ENCODE data around the gene FGFR2. TPM values are rescaled to one million over a fixed set of nuclear protein-coding genes. Genes with fewer than 3 reads are reported as not detected.
"Not testable (repeated sequence)": the region's sequence is repeated elsewhere in the genome, so short reads cannot be mapped to it uniquely, and the experiment has no call there.

Gene FGFR2
- polyA plus RNA-seq, 4 donors: 86.5 to 107 (median 104) TPM

GRCh38 chr10:121526801-121527221 is 71.4 kb downstream of the FGFR2 start:
- no peak for DNase-seq (ENCODE audit: low read depth in 4 of 4, low spot score in 3 of 4)

DNA sequence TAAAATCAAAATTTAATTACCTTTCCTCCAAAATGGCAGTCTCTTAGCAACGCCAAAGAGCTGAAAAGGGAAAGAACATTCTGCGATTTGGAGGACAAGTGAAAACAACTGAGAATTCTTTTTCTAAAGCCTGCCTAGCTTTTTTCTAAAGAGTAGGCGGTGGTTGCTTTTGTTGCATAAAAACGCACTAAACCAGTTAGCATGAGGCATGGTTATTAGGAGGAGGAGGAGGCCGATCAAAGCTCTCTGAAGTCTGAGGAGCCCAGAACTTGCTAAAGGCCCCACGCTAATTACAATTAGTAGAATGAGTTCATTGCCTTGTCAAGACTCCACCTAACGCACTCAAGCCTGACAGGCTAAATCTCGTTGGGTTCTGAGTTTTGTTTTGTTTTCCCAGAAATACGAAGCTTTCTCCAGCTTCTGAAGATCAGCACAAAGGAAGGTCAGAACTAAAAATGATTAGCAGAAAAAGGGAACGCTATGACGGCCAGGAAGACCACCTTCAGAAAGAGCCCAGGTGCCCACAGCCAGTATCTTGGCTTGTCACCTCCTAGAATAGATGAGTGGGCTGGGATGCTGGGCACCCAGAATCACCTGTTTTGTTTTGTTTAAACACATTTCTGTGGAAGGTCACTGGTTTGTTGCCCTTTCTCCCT is 72.0 kb downstream of the FGFR2 start:
- DNase-seq (ENCODE audit: low read depth in 4 of 4, low spot score in 3 of 4): no peak

DNA sequence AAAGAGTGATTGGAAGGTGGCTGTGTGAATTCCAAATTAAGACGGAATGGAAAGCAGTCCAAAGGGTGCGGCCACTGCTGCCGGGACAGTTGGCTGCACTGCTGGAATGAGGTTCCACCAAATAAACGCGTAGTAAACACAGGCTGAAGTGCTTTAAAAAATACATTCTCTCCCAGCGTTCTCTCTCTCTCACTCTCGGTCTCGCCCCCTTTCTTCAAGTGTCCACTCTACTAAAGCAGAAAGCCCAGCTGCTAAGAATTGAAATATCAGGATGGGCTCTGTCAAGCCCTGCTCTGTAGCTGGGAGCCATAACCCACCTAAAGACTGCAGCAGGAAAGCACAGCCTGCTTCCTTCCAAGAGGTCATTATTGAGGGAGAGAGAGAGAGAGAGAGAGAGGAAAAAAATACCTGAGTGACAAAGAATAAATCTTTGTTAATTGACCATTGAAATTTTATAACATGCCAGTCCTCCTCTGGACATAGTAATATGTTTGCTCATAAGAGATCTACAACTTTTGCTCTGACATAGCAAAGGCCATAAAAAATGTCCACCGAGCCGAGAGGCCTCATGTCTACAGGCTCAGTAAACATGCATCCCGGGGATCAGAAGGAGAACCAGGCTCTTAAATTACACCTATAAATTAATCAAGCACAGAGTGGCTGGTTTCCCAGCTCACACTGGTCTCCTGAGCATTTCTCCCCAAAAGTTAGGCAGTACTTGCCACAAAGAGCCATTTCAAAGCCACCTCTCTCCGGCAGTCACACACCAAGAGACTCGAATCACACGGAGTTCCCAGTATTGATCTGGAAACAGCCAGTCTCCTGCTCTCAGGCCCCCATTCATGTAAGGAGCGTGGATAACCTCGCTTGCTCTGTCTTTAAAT is 72.8 kb downstream of the FGFR2 start:
- DNase-seq (ENCODE audit: low read depth in 4 of 4, low spot score in 3 of 4): peak in 1 of 4 donors; percentile 64

DNA sequence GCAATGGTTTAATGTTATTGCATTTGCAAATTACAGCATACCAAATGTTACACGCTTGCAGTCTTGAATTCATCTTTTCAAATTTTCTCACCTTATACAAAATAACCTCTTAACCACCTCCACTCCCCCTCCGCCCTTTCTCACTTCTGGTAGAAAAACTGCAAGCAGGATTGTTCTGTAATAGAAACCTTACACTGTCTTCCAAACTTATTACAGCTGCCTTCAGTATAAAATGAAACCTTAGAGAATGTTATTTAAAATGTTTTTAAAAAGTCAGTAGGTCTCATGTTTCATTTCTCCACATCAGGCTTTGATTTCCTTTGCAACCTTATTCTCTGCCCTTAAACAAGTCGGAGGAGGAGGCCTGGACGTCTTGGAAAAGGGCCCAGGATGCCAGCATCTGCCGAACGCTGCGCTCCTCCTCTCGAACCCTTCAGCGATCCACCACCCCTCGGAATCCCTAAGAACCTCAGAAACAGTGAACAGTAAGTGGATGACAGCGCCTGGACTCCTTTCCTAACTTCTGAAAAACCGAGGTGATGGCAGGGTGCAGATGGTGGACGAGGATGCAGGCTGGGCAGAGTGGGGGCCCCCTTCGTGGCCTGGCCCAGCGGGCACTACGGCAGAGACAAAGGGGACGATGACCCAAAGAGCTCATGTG is 74.0 kb downstream of the FGFR2 start:
- DNase-seq (ENCODE audit: low read depth in 4 of 4, low spot score in 3 of 4): no peak

GRCh38 chr10:121522831-121523230 is 75.4 kb downstream of the FGFR2 start:
- DNase-seq (ENCODE audit: low read depth in 4 of 4, low spot score in 3 of 4): no peak

DNA sequence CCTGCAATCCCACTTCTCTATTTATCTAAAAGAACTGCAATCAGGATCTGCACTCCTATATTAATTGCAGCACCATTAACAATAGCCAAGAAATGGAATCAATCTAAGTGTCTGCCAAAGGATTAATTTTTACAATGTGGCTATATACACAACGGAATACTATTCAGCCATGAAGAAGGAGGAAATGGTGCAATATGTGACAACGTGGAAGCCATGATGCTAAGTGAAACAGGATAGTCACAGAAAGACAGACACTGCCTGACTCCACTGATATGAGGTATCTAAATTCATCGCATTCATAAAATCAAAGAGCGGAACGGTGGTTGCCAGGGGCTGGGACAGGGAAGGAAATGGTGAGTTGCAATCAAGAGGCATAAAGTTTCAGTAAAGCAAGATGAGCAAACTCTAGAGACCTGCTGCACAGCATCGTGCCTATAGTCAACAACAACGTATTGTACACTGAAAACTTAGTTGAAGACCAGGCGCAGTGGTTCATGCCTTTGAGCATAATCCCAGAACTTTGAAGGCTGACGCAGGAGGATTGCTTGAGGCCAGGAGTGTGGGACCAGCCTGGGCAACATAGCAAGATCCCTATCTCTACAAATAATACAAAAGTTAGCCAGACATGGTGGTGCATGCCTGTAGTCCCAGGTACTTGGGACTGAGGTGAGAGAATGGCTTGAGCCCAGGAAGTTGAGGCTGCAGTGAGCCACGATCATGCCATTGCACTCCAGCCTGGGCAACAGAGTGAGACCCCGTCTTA is 76.3 kb downstream of the FGFR2 start:
- no peak for DNase-seq (ENCODE audit: low read depth in 4 of 4, low spot score in 3 of 4)

DNA sequence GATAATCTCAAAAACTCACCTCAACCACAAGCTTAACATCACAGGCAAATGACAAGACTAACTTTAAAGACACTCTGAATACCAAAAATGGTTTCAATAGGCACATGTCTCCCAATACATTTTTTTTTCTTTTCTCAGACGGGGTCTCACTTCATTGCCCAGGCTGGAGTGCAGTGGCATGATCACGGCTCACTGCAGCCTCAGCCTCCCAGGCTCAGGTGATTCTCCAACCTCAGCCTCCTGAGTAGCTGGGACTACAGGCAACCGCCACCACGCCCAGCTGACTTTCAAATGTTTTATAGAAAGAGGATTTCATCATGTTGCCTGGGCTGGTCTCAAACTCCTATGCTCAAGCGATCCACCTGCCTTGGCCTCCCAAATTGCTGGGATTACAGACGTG is 77.7 kb downstream of the FGFR2 start:
- not testable (repeated sequence) for DNase-seq (ENCODE audit: low read depth in 4 of 4, low spot score in 3 of 4)

- DNase-seq (ENCODE audit: low read depth in 4 of 4, low spot score in 3 of 4): no peak
These were observed 78.2 kb downstream of the FGFR2 start for GRCh38 chr10:121519901-121520493.

DNA sequence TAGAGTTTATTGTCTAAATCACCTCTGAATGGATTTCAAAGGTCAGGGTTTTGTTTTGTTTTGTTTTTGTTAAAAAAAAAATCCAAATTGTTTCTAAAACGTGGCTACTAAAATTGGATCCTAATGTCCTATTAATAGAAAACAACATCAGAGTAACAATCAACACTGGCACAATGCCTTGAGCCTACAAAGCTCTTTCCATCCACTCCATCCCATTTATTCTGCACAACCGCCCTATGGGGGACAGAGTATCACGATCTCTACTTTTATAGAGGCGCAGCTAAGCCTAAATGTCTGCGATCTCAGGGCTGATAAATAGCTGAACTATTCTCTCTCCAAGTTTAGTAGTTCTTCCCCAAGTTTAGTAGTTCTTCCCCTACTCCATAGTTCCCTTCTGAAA is 78.8 kb downstream of the FGFR2 start:
- DNase-seq (ENCODE audit: low read depth in 4 of 4, low spot score in 3 of 4): no peak

DNA sequence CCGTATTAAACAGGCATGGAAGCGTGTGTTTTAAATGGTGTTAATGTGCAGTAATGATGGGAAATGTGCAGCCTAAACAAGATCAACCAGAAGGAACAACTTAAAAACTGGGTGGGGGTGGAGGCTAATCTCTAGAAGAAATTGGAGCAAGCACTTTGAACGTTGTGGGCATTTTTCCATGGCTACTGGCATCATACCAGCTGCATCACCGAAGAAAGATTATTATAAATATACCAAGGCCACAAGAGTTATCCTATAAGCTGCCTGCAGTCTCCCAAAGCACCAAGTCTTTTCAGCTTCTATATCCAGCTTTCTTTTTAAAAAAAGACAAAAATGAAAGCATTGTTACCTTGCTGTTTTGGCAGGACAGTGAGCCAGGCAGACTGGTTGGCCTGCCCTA is 79.9 kb downstream of the FGFR2 start:
- no peak for DNase-seq (ENCODE audit: low read depth in 4 of 4, low spot score in 3 of 4)

GRCh38 chr10:121516093-121516865 is 82.0 kb downstream of the FGFR2 start:
- no peak for DNase-seq (ENCODE audit: low read depth in 4 of 4, low spot score in 3 of 4)

DNA sequence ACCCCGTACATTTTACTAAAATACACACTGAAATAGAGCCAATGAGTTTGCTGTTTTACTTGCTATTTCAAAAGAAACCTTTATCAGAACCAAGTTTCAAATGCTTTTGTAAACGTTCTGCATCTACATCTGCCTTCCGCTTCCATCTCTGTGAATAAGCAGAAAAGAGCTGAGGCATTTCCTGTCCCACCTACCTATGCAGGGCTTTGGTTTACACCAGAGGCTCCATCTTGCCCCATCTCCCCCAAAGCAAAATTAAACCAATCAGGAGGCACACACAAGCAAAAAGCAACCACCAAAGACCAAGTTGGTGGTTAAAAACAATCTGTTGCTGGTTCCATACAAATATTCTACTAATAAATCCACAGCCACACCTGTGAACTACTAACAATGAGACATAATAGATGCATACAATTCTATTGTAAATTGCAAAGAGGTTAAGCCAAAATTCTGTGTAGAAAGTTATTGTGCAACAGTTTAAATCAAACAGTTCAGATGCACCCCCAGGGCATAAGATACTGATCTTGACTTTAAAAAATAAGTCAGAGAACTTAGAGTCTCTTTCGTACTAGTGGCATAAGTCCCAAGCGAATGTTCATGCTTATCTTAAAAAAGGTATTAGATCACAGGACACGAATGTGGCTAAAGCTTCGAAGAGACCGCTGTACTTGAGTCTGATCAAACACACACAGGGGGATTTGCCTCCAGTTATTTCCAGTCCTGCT is 83.9 kb downstream of the FGFR2 start:
- DNase-seq (ENCODE audit: low read depth in 4 of 4, low spot score in 3 of 4): no peak

DNA sequence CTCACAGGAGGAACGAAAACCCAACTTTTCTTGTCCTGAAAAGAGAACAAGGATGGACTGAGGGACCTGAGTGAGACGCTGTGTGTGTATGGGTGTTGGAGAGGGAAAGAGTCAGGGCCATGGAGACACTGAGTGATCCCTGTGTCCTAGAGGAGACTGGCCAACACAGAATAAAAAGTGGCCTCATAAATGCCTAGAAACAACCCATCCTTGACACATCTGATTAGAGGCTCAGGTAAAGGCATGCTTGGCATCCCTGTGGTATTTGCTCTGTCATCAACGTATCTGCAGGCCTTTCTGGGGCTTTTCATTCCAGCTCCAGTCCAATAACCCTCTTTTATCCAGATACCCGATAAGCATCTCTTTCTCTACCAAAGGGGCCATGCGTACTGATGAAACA is 86.3 kb downstream of the FGFR2 start:
- no peak for DNase-seq (ENCODE audit: low read depth in 4 of 4, low spot score in 3 of 4)

- DNase-seq (ENCODE audit: low read depth in 4 of 4, low spot score in 3 of 4): no peak
These were observed 86.8 kb downstream of the FGFR2 start for GRCh38 chr10:121511460-121511859.

- no peak for DNase-seq (ENCODE audit: low read depth in 4 of 4, low spot score in 3 of 4)
These were observed 88.0 kb downstream of the FGFR2 start for GRCh38 chr10:121510201-121510771.

DNA sequence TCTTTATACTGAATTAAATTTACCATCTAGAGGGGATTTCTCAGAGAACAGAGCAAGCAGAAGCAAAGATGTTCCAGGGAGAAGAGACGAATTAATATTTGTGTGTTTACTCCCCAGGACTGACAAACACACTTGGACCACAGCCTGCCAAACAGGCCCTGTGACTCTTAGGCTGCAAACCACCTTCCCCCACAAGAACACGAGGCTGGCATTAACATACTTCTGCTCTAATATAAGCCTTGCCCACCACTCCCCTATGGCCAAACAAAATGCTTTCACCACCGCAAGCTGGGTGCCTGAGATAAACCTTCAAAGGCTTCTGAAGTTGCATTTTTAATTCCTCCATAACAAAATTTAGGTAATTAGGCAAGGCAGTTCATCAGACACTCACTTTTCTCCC is 88.4 kb downstream of the FGFR2 start:
- no peak for DNase-seq (ENCODE audit: low read depth in 4 of 4, low spot score in 3 of 4)

- DNase-seq (ENCODE audit: low read depth in 4 of 4, low spot score in 3 of 4): no peak
These were observed 89.1 kb downstream of the FGFR2 start for GRCh38 chr10:121509112-121509511.

- DNase-seq (ENCODE audit: low read depth in 4 of 4, low spot score in 3 of 4): no peak
These were observed 94.6 kb downstream of the FGFR2 start for GRCh38 chr10:121503587-121504051.

Data from right renal pelvis (tissue), 4 donors.